HFF-Myc (cell line): Measurements from ENCODE around the gene OR13G1.
"Not testable (repeated sequence)": the region's sequence is repeated elsewhere in the genome, so short reads cannot be mapped to it uniquely, and the experiment has no call there.

ENCODE experiments used
- DNase-seq: peaks from one replicate; pipeline ENCODE4 v3.0.0-alpha.2; 2011; ENCODE audit warnings: low read depth; ENCODE audit errors: extremely low read depth
- H3K4me3 ChIP-seq: replicated peaks from 2 replicates; pipeline ENCODE4 v1.5.1; 2011; ENCODE audit warnings: low read depth, mild to moderate bottlenecking, control low read depth, low read length
- TF ChIP-seq, protein P1 (sequence below): IDR thresholded peaks from 2 replicates; pipeline ENCODE4 v1.5.1; 2012; ENCODE audit warnings: mild to moderate bottlenecking, low read depth, low read length, control low read depth; ENCODE audit errors: missing control alignments

The OR13G1 gene, protein sequence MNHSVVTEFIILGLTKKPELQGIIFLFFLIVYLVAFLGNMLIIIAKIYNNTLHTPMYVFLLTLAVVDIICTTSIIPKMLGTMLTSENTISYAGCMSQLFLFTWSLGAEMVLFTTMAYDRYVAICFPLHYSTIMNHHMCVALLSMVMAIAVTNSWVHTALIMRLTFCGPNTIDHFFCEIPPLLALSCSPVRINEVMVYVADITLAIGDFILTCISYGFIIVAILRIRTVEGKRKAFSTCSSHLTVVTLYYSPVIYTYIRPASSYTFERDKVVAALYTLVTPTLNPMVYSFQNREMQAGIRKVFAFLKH

DNA sequence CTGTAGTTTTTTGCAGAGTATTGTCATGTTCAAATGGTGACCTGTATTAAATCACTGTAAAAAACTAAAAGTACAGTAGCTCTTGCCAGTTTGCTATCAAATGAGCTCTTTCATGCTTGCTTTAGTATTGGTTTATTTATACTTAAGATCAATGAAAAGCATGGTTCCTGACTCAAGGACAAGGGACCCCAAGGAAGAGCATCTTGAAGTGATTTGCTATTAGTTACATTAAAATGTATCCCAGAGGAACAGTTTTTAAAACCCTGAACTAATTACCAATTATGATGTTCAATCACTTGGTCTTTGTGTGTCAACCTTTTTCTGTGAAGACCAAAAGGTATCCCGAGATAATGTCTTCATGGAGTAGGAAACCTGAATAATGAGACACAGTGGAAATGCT, at the start of gene OR13G1:
Gene OR13G1, minus strand, starts transcription at position 101 of the 400 bp plus-strand sequence. CDS start 6,698 bp downstream, outside the sequence.
- no peak for DNase-seq
- no peak within 1 kb of the TSS for H3K4me3 ChIP-seq
- TF ChIP-seq, protein P1, sequence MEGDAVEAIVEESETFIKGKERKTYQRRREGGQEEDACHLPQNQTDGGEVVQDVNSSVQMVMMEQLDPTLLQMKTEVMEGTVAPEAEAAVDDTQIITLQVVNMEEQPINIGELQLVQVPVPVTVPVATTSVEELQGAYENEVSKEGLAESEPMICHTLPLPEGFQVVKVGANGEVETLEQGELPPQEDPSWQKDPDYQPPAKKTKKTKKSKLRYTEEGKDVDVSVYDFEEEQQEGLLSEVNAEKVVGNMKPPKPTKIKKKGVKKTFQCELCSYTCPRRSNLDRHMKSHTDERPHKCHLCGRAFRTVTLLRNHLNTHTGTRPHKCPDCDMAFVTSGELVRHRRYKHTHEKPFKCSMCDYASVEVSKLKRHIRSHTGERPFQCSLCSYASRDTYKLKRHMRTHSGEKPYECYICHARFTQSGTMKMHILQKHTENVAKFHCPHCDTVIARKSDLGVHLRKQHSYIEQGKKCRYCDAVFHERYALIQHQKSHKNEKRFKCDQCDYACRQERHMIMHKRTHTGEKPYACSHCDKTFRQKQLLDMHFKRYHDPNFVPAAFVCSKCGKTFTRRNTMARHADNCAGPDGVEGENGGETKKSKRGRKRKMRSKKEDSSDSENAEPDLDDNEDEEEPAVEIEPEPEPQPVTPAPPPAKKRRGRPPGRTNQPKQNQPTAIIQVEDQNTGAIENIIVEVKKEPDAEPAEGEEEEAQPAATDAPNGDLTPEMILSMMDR = no peak

DNA sequence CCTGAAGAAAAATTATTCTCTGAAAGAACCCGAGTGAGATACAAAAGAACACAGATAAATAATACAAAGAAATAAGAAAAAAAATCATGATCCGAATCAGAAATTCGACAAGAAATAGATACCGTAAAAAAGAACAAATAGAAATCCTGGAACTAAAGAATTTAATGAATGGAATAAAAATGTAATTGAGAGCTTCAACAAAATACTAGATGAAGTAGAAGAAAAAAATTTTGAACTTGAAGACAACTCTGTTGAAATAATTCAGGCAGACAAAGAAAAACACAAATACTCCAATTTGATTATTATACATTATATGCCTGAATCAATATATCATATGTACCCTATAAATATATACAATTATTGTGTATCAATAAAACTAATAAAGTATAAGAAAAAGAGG, 41.7 kb upstream of the OR13G1 start:
- H3K4me3 ChIP-seq = no peak overlapping the region
- TF ChIP-seq, protein P1 = no peak
- DNase-seq = no peak

DNA sequence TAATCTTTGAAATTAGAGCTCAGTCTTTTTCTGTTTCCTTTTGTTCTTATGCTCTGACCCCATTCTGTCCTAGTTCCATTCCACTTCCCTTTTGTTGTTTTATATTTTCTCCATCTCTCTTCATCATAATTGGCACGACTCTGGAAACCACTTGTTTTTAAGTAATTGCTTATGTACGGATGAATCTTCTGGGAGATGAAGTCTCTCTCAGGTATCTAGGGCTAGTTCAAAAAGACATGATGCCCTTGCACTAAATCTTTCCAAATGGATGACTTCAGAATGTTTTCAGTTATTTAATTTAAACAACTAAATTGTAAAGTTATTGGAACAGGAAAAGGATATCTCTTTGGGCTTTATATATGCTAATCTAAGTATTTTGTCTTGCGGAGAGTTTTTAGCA, 37.0 kb upstream of the OR13G1 start, which contains the start of gene OR6F1:
Gene OR6F1, minus strand, starts transcription at position 101 of the 400 bp plus-strand sequence. CDS start 3,891 bp downstream, outside the sequence.
- TF ChIP-seq, protein P1 = no peak
- no peak within 1 kb of the TSS for H3K4me3 ChIP-seq
- DNase-seq = no peak

DNA sequence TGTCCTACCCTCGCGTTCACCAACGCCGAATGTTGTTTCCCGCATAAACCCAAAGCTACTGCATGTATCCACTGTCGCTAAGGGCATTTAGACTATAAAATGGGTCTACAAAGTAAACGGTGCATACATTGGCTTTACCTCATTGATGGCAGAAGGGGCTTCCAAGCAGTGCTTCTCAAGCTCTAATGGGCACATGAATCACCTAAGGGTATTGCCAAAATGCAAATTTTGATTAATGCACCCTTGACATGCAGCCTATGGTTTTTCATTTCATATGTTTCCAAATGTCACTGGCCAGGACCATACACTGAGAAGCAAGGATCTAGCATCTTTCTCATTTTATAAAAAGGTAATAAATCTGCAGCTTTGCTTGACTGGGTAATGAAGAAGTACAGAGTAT, 34.2 kb upstream of the OR13G1 start:
- TF ChIP-seq, protein P1 = no peak
- H3K4me3 ChIP-seq = no peak overlapping the region
- no peak for DNase-seq

DNA sequence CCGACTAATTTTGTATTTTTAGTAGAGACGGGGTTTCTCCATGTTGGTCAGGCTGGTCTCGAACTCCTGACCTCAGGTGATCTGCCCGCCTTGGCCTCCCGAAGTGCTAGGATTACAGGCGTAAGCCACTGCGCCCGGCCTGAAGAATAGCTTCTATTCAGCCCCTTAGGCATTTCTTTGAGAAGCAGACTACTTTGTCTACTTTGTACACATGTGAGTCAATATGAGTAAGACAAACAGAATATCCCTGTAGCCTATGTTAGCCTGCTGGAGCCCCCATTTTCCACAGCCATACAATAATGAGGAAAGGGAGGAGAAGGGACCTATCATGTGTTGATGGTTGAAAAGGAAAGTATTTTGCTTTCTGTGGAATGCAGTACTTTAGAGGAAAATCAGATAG, 31.1 kb upstream of the OR13G1 start:
- DNase-seq, H3K4me3 ChIP-seq: not testable (repeated sequence)

DNA sequence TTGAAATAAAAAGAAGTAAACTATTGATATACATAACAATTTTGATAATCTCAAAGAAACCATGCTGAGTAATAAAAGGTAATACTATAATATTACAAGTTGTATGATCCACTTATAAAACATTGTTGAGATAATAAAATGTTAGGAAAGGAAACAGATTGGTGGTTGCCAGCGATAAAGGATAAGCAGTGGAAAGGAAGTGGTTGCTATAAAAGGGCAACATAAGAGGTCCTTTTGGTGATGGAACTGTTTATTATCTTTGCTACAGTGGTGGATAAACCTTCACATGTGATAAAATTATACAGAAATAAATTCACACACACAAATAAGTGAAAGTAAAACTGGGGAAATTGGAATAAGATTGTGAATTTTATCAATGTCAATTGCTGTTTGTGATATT, 21.8 kb upstream of the OR13G1 start:
- no peak overlapping the region for H3K4me3 ChIP-seq
- no peak for DNase-seq
- TF ChIP-seq, protein P1 = no peak

DNA sequence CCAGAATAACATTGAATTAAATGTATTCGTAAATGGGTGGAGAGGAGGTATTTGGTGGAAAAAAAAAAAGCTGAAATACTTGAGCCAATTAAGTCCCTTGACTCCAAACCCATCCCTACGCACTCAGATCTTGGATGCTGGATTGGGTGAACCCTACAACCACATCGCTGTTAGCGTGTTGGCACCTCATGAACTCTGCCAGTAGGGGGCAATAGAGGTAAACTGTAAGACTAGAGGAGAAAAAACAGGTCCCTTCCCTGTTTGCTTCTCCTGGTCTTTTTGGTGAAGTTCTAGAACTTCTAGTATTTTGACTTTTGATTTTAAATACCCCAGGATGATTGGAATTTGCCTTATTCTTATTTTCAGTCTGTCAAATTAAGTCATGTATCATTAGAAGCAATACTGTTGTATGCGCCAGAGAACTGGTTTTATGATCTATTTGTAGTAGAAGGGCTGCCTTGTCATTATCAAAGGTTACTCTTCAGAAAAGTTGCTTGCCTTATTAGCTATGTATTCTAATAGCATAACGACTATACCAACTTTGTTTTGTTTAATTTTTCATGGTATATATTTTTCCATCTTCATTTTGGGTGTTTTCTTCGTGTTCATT, 1.9 kb upstream of the OR13G1 start:
- no peak overlapping the region for H3K4me3 ChIP-seq
- TF ChIP-seq, protein P1 = peak; percentile 61
- peak; percentile 4 for DNase-seq
